NCI-H510A treated with DMSO at 0.1 percent for 48 hours (cell line): ENCODE measurements around the gene LURAP1L.

ENCODE experiments used
- DNase-seq: peaks from one replicate; lab custom pipeline; 2025; lab: John Stamatoyannopoulos, UW

LURAP1L gene, protein sequence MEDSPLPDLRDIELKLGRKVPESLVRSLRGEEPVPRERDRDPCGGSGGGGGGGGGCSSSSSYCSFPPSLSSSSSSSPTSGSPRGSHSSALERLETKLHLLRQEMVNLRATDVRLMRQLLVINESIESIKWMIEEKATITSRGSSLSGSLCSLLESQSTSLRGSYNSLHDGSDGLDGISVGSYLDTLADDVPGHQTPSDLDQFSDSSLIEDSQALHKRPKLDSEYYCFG

DNA sequence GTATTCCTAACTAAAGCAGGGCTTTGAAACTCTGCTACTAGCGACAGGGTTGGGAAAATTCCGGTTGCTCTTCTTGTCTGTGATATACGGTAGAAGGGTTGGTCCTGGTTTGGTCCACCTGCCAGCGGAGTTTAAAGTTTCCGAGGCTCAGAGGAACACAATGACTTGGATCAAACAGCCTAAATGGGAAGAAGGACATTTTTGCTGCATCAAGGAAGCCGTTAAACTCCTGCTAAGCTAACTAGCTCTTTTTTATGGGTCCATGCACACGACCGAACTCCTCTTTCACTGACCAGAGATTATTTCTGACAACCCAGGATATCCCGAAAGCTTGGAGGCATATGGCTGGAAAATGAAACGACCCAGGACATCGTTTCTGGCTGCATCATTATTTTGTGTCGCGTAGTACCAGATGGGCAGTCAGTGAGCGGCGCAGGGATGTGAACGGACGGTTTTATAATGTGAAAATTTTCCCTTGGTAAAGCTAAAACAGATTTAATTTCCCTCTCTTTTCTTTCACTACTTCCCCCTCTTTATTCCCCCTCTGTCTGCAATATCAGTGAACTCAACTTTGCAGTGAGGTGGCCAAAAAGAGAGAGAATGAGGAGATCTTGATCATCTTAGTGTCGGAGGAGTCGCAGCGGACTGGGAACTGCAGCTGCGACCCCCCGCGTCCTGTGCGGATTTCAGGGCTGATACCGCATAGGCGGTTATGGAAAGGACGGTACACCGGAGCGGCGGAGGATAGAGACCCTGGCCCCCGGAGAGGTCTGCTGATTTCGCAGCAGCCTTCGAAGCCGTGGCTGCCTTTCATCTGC lies at the start of gene LURAP1L:
Gene LURAP1L, plus strand, starts transcription at position 160 of the 818 bp plus-strand sequence. CDS start 696 bp downstream, outside the sequence.
- peak; percentile 79 for DNase-seq

DNA sequence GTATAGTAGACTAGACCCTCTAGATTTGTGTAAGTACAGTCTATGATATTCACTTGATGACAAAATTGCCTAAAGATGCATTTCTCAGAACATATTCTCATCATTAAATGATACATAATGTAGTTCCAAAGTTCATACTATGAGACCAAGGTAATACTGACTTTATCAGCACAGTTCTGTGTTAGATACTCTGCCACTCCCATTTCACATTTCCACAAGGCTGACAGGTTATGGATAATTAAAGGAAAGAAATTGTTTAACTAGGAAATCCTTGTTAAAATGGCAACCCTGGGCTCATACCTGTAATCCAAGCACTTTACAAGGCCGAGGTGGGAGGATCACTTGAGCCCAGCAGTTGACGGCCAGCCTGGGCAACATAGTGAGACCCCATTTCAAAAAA lies 48.0 kb upstream of the LURAP1L start:
- DNase-seq: no peak

DNA sequence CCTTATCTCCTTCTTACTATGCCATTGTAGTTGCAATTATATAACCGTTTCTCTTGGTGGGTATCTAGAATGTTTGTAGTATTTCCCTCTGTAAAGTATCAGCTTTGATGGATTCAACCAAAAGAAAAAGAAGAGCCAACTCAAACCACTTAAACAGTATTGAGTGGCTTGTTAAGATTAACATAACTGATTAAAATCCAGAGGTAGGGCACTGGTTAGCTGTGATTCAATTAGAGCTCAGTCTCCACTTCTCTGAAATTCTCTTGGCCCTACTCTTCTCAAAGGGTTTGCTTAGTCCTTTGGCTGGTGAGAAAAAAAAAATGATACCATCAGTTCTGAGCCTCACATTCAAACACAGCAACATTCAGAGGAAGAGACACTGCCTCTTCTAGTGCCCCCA lies 44.6 kb upstream of the LURAP1L start:
- no peak for DNase-seq

DNA sequence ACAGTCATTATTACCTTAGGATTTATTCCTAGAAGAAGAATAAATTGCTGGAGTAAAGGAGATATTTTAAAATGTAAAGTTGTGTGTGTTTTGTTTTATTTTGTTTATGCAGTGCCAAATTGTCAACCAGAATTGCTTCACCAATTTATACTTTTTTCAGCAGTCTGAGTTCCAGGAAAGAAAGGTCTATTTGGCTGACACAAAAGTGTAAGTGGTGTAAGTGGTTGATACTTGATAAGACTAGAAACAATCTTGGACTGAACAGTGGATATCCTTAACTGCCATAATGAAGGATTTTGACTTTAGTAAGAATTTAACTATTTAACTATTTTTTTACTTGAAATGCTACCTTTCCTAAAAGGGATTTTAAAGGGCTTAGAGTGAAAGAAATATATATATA lies 43.9 kb upstream of the LURAP1L start:
- DNase-seq: no peak

DNA sequence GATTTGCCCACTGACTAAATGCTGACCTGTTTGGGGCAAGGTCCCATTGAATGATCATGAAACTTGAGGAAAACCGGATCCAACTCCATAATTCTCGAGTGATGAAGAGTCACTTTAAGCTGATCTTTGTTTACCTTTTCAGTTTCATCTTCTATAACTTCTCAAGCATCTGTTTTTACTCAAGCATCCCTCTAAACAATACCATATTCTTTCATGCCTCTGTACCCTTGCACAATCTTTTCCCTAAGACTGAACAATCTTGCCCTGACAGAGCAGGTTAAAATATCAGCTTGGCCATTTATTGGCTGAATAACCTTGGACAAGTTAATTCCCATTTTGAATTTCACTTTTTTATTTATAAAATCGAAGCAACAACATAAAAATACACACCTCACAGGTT lies 41.8 kb upstream of the LURAP1L start:
- DNase-seq: no peak

DNA sequence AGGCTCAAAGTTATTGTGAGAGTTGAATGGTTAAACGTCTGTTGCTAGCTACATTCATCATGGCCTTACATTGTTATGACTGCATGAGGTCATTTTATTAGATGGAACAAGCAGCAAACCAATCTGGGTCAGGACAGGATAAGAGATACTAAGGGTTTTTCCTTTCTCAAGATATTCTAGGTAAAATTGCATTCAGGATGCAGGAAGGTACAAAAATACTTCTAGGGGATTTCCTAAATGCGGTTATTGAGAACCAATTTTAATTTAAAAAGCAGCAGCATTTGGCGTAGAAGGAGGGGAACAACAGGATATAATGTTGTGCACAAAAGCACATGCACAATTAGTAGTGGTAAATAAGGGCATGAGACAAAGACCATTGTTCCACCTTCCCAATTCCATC lies 39.2 kb upstream of the LURAP1L start:
- no peak for DNase-seq

DNA sequence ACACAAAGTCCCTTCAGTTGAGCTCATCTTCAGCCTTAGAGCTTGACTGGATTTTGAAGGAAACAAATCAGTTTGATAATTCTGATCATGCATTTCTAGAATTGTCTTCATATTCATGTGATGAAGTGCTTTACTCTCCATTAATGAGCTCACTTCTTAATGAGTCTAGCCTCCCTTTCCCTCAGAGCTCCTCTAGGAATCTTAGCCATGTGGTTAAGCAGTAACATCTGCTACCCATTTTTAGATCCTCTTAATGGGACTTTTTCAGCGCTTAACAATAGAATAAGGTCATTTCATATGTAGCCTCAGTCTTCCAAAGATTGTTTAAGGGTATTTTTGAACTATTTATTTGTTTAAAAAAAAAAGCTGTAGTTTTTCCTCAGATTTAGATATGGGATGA lies 36.9 kb upstream of the LURAP1L start:
- no peak for DNase-seq

DNA sequence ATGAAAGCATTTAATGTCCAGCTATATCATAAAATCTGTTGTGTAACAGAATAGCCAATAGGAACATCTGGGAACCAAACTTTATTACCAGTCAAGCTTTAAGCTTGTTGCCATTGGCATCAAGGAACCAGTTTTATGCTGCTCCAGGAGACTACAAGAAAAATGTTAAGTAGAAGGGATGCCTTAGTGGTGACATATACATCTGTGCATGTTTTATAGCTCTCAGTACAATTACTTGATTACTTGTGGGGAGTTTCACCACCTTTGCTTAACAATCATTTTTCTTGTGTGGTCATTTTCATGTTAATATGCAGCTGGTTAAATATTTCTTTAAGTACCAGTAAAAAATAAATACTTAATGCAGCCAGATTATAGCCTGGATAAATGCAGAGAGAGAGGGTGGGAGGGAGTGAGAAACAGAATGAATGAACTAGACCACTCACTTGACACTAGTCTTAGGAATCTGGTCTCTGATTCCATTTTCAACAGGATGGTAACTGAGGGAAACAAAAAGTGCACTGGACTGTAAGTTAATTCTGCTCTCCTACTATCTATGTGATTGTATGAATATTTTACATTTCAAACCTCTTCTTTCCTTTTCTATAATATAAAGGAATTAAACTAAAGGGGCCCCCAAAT lies 35.7 kb upstream of the LURAP1L start:
- no peak for DNase-seq

DNA sequence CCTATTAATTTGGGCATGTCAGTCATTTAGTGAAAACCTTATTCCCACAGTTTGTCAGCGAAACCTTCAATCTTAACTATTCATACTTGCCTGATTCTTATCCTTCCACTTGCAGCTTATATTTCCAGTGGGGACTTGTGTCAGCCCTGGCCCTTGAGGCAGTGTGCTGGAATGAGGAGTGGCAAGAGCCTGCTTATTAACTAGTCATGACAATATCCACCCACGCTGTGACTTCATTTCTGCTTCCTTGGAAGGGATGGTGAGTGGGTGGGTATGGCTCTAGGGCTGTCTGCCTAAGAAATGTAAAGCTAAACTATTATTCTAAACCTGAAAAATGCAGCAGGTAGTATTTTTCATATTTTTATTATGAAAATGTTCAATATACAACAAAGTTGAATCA lies 34.0 kb upstream of the LURAP1L start:
- DNase-seq: no peak

DNA sequence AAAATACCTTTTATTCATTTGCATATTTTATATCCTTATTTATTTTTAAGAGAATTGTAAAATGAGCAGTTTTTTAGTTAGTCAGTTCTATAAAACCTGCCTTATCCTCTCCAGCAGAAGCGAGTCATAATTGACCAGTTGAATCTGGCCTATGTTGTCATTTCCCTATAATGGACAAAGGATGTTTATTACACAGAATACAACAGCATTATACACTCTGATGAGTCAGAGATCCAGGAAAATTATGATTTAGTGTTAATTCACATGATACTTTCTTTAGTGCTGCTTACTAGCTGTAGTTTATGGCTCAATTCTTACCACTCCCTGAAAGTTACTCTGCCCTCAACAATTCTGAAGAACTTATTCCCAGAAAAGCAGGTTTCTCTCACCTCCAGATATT lies 26.8 kb upstream of the LURAP1L start:
- DNase-seq: no peak

DNA sequence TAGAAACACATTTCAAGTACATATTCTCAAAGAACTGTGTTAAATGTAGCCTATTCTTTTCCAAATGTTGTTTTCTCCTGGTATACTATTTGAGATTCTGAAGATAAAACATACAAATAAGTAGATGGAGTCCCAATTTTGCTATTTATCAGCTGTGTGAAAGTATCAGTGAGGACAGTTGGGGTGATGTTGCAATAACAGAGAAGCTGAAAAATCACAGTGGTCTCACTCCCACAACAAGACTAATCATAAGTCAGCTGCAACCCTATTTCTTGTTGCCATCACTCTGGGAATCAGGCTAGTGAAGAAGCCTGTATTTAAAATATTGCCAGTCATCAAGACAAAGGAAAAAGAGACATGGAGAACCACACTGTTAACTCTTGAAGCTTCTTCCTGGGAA lies 25.9 kb upstream of the LURAP1L start:
- no peak for DNase-seq

DNA sequence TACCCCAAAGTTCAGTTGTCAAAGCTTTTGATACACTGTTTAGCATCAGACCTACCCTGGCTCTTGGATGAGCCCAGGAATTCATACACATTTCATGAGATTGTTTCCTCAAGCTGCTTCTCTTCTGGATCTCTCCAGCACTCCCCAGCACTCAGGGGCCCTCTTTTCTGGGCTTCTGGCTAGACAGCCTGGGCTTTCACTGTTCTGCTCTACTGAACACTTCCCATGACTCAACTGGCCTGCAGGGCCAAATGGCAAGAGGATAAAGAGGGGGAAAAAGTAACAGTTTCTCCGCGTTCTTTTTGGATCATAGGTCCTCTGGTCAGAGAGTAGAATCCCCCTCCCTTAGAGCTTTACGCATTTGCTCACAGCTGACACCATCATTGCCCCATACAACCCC lies 20.9 kb upstream of the LURAP1L start:
- no peak for DNase-seq

DNA sequence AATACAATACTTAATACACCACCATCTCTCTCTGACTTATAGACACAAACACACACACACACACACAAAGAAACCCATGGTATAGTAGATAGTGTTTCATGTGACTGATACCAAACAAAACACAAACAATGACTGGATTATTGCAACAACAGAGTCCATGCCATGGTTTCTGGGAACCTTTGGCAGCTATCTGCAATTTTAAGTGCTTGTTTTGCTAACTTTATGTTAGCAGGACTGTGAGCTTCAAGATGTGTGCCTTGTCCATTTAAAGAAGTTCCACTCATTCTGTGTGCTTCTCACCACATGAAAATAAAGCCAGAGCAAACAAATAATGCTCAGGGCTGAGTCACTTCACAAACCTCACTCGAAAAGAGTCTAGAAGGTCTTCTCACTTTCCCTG lies 15.1 kb upstream of the LURAP1L start:
- peak; percentile 62 for DNase-seq

DNA sequence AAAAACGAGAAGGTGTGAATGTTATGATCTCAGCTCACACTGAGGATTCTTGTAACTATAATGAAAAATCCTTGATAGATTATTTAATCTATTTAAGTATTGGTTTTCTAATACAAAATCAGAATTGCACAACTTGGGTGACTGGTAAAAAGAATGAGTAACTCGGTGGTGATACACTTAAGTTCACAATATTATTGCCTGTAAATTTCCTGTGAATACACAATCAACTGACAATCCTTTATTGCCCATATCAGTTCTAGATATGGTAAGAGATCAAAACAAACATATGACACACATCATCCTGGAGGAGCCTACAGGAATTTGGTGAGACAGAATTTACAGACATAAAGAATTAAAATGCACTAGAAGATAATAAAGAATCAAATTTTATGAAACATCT lies 14.1 kb upstream of the LURAP1L start:
- DNase-seq: peak; percentile 17

DNA sequence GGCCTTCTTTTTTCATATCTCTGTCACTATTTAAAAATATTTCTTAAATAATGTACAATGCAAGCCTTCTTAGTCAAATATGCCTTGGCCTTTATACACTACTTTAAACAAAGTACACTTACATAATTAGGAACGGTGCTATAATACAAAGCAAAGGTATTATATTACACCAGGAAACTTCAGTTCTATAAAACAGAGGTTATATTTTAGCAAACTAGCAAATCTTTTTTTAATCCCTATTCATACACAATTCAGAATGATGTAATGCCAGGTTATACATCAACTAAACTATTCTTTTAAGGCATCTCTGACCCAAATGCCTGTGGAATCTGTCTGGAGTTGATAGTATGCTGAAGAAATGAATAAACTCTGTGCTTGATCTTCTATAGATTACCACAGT lies 10.7 kb upstream of the LURAP1L start:
- DNase-seq: no peak

DNA sequence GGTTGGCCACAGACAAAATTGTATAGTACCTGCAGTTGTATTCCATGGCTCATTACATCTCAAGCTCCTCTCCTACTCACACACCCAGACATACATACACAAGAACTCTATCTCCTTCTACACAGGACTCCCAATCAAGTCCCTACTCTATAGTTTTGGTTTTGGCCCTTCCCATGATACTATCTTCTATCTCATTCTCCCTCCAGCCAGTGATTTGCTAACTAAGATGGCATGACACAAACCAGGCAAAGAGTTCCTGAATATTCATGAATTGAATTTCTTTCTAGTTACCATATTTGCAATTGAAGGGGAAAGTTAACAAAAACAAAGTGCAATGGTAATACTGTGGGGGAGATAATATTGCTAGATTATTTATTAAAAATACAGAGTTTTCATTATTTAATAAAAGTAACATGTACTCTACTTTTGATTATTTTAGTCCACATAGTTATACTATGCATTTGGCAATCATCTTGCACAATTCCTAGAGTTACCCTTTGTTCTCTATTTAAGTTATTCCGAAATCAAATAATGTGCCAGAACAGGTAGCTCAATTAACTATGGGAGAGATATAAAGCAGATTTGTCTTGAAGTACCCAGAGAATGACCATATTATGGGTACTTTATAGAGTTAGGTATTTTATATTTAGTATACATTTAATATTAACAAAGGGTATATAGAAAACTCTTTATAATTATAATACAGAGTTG lies 9.6 kb upstream of the LURAP1L start:
- DNase-seq: peak; percentile 63

DNA sequence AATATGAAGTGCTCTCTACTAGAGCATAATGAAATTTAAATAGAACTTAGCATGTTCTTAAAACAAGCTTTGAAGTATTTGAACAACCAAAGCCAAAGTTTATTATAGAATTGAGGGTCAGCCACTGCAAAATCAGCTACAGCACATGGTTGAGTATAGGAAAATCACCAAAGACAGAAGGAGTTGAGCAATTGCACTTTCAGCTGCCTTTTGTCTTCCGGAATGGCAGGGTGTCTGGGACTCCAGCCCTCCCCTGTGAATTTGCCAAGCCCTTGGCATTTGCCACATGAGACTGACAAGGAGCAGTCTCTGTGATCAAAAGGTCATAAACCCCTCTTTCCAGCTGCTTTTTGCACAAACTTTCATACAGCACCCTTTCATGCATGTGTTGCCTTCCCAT lies 8.5 kb upstream of the LURAP1L start:
- DNase-seq: no peak

DNA sequence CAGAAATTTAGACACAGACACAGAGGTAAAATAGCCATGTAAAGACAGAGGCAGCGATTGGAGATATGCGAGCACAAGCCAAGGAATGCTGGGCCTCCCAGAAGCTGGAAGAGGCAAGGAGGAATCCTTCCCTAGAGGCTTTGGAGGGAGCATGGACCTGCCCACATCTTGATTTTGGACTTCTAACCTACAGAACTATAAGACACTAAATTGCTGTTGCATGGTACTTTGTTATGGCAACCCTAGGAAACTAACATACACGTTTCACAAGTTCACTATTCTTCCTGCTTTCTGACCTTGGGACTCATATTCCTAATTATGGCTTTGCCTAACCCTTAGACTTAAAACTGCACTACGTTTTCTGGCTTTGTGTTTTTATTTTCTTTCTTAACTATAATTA lies 4.6 kb upstream of the LURAP1L start:
- no peak for DNase-seq

DNA sequence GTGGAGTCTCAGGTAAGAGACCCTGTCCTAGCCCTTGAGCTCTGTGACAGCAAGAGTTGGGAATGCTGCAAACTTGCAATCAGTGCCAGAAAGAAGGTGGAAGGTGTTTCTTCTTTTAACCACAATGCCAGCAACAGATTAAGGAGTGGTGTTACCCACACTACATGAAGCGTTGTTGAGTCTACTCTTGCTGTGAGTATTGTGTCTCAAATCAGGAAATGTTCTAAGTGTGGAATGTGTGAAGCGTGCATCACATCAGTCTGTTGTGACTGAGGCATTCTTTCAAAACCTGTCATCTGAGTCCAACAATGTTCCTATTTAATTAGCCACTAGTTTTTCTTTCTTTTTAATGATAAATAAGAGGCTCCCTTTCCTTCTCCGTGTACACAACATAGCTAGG lies 2.9 kb upstream of the LURAP1L start:
- DNase-seq: no peak

DNA sequence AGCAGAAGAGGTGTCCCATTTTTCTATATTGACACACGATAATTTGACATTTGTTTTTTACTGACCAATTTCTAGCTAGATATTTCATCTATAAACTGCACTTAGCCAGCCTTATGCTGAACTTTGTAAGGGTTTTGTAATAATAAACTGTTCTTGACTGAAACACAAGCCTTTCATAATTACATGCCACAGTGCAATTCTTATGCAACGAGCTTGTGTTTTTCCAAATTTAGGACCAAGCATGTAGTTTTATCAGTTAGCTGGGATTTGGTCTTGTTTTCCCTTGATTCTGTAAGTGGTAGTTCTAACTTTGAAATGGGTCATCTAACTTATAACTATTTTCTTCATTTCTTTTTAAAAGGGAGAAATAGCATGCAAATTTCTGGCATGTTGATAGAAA lies 1.3 kb upstream of the LURAP1L start:
- no peak for DNase-seq

DNA sequence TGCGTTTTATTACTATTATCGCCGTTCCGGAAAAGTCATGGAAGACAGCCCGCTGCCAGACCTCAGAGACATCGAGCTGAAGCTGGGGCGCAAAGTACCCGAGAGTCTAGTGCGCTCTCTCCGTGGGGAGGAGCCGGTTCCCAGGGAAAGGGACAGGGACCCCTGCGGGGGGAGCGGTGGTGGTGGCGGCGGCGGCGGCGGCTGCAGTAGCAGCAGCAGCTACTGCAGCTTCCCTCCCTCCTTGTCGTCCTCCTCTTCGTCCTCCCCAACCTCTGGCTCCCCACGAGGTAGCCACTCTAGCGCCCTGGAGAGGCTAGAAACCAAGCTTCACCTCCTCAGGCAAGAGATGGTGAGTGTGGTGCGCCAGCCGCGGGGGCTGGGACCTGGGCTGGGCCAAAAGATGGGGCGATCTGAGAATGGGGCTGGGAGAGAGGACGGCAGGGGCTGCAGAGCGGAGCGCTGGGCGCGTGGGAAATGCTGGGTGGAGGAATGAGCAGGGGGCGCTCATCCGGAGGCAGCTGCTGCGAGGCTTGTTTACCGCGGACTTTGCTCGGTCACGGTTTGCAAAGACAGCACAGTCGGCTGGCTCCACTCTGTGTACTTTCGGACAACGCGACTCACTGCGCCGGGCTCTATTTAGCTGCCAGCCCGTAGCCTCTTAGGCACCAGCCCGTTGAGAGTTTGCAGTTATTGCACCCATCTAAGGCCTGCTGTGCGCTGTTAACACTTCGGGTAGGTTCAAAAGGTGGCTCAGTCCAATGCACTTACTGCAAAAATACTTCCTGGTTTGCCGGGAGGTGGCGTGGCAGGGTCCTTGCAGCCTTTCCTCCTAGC lies 1.1 kb downstream of the LURAP1L start:
- DNase-seq: peak; percentile 78
